C4-2B (cell line): ENCODE data around the gene CCDC91.

Source experiments
- ZFX ChIP-seq: fragments of 450-650 bp; IDR thresholded peaks from 2 replicates; pipeline ENCODE4 v1.6.1; 2017
- TF ChIP-seq, protein P1 (sequence below): fragments of 450-650 bp; conservative IDR thresholded peaks from 2 replicates; pipeline ENCODE4 v1.5.1; 2017; ENCODE audit warnings: mild to moderate bottlenecking

GRCh38 chr12:28177905-28178304 is 12.4 kb upstream of the CCDC91 start:
- TF ChIP-seq, protein P1, sequence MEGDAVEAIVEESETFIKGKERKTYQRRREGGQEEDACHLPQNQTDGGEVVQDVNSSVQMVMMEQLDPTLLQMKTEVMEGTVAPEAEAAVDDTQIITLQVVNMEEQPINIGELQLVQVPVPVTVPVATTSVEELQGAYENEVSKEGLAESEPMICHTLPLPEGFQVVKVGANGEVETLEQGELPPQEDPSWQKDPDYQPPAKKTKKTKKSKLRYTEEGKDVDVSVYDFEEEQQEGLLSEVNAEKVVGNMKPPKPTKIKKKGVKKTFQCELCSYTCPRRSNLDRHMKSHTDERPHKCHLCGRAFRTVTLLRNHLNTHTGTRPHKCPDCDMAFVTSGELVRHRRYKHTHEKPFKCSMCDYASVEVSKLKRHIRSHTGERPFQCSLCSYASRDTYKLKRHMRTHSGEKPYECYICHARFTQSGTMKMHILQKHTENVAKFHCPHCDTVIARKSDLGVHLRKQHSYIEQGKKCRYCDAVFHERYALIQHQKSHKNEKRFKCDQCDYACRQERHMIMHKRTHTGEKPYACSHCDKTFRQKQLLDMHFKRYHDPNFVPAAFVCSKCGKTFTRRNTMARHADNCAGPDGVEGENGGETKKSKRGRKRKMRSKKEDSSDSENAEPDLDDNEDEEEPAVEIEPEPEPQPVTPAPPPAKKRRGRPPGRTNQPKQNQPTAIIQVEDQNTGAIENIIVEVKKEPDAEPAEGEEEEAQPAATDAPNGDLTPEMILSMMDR, result no peak
- no peak for TF ChIP-seq ZFX
